ENCODE results near the gene TMEM187.

GRCh38 chrX:153933748-153934147 lies 38.8 kb upstream of the TMEM187 start:
- TF ChIP-seq CTCF (IDR thresholded peaks at IDR 0.05) (no peak), POLR2A (IDR thresholded peaks at IDR 0.05) (no peak), EP300 (IDR thresholded peaks at IDR 0.05) (no peak), POLR2AphosphoS5 (IDR thresholded peaks at IDR 0.05) (no peak)

Measured in sigmoid colon (tissue), 4 donors.